Stimulated activated CD8-positive, alpha-beta memory T cell treated with anti-CD3 and anti-CD28 coated beads, Interleukin-2, amount 100 ng/mL, for 48 hours (primary cell): Measurements from ENCODE around the gene DLG2.

ENCODE experiments used
- DNase-seq, 2 donors: peaks; one replicate each; pipeline ENCODE4 v3.0.0-alpha.2; 2020; ENCODE audit warnings: low read depth in 2 of 2

The DLG2 gene

GRCh38 chr11:83648610-83649527 is 1978.3 kb downstream of the DLG2 start:
- no peak for DNase-seq

GRCh38 chr11:83645561-83645960 is 1981.6 kb downstream of the DLG2 start:
- DNase-seq = no peak

- DNase-seq = no peak
These were observed 1984.0 kb downstream of the DLG2 start for GRCh38 chr11:83643115-83643514.

- no peak for DNase-seq
These were observed 1984.6 kb downstream of the DLG2 start for GRCh38 chr11:83642500-83642899.

- no peak for DNase-seq
These were observed 1985.6 kb downstream of the DLG2 start for GRCh38 chr11:83641511-83641910.

- no peak for DNase-seq
These were observed 1987.0 kb downstream of the DLG2 start for GRCh38 chr11:83639995-83640758.

- no peak for DNase-seq
These were observed 1992.0 kb downstream of the DLG2 start for GRCh38 chr11:83635166-83635565.

- DNase-seq = no peak
These were observed 1996.9 kb downstream of the DLG2 start for GRCh38 chr11:83630211-83630610.

GRCh38 chr11:83629775-83630174 is 1997.4 kb downstream of the DLG2 start:
- no peak for DNase-seq

- DNase-seq = no peak
These were observed 1998.4 kb downstream of the DLG2 start for GRCh38 chr11:83628622-83629355.

- DNase-seq = no peak
These were observed 2001.8 kb downstream of the DLG2 start for GRCh38 chr11:83625336-83625735.

GRCh38 chr11:83617671-83618070 is 2009.5 kb downstream of the DLG2 start:
- DNase-seq = no peak

GRCh38 chr11:83613767-83614121 is 2013.4 kb downstream of the DLG2 start:
- DNase-seq = no peak

GRCh38 chr11:83612891-83613766 is 2014.0 kb downstream of the DLG2 start:
- DNase-seq = no peak

GRCh38 chr11:83611600-83611999 is 2015.5 kb downstream of the DLG2 start:
- no peak for DNase-seq

- DNase-seq = no peak
These were observed 2016.1 kb downstream of the DLG2 start for GRCh38 chr11:83611031-83611430.

- DNase-seq = no peak
These were observed 2018.0 kb downstream of the DLG2 start for GRCh38 chr11:83609191-83609590.

- no peak for DNase-seq
These were observed 2018.6 kb downstream of the DLG2 start for GRCh38 chr11:83608571-83608970.

GRCh38 chr11:83601914-83602527 is 2025.1 kb downstream of the DLG2 start:
- no peak for DNase-seq

- no peak for DNase-seq
These were observed 2025.8 kb downstream of the DLG2 start for GRCh38 chr11:83601201-83601913.
